Smooth muscle cell (in vitro differentiated cells): ENCODE data around the gene PRODH2. TPM values are rescaled to one million over a fixed set of nuclear protein-coding genes. Genes with fewer than 3 reads are reported as not detected.

Source experiments
- DNase-seq: peaks from one replicate; lab custom pipeline; 2025; ENCODE audit not compliant: unreplicated experiment; lab: John Stamatoyannopoulos, UW
- H2AFZ ChIP-seq: fragments of 200-600 bp; sonication (generic); 2 replicates; pipeline ENCODE4 v1.6.0; 2016; ENCODE audit warnings: antibody characterized with exemption, low read depth, mild to moderate bottlenecking
- H3F3A ChIP-seq: fragments of 200-600 bp; sonication (generic); 2 replicates; pipeline ENCODE4 v1.6.0; 2017; ENCODE audit warnings: antibody characterized with exemption, low read depth
- H3K27ac ChIP-seq: fragments of 200-600 bp; sonication (generic); 2 replicates; pipeline ENCODE4 v1.5.1; 2016; ENCODE audit warnings: low read depth, mild to moderate bottlenecking
- H3K27me3 ChIP-seq: fragments of 200-600 bp; sonication (generic); 2 replicates; pipeline ENCODE4 v1.6.1; 2016; ENCODE audit warnings: low read depth, mild to moderate bottlenecking
- H3K36me3 ChIP-seq: fragments of 200-600 bp; sonication (generic); 2 replicates; pipeline ENCODE4 v1.5.1; 2016; ENCODE audit warnings: low read depth
- H3K4me1 ChIP-seq: fragments of 200-600 bp; sonication (generic); 2 replicates; pipeline ENCODE4 v1.5.1; 2016; ENCODE audit warnings: low read depth
- H3K4me2 ChIP-seq: fragments of 200-600 bp; sonication (generic); 2 replicates; pipeline ENCODE4 v1.6.0; 2016; ENCODE audit warnings: mild to moderate bottlenecking
- H3K4me3 ChIP-seq: fragments of 200-600 bp; sonication (generic); 2 replicates; pipeline ENCODE4 v1.5.1; 2016; ENCODE audit warnings: mild to moderate bottlenecking
- H3K79me2 ChIP-seq: fragments of 200-600 bp; sonication (generic); 2 replicates; pipeline ENCODE4 v1.6.0; 2016; ENCODE audit warnings: low read depth, mild to moderate bottlenecking
- H3K9ac ChIP-seq: fragments of 200-600 bp; sonication (generic); 2 replicates; pipeline ENCODE4 v1.6.0; 2016; ENCODE audit warnings: low read depth
- H3K9me3 ChIP-seq: fragments of 200-600 bp; sonication (generic); replicated peaks from 2 replicates; pipeline ENCODE4 v1.5.1; 2016; ENCODE audit warnings: low read depth
- H4K20me1 ChIP-seq: fragments of 200-600 bp; sonication (generic); 2 replicates; pipeline ENCODE4 v1.6.0; 2016; ENCODE audit warnings: low read depth
- WGBS: methylation state at CpG from one replicate; pipeline ENCODE4 v1.1.7; 2016; ENCODE audit warnings: low lambda C conversion rate; 5-methylcytosine and 5-hydroxymethylcytosine counted together
- polyA plus RNA-seq: library from polyadenylated mRNA; unstranded; fragments of >200 nt; fragmentation: Nextera tagmentation; extraction: Ambion mirVana; gene quantifications from 2 replicates; pipeline ENCODE4 v1.2.1, GENCODE V29; 2016
- total RNA-seq: library from RNA; depleted of rRNA; stranded (reverse); fragments of >200 nt; gene quantifications from 2 replicates; pipeline ENCODE4 v1.2.3, GENCODE V29; 2014
- TF ChIP-seq, protein P1 (sequence below): fragments of 200-600 bp; sonication (generic); IDR thresholded peaks from 2 replicates; pipeline ENCODE4 v1.5.1; 2017; ENCODE audit warnings: borderline replicate concordance, mild to moderate bottlenecking, antibody characterized with exemption; ENCODE audit not compliant: insufficient read depth, poor library complexity, severe bottlenecking

The PRODH2 gene
- total and polyA plus RNA-seq, 2 experiments from 2014 or later = not detected

DNA sequence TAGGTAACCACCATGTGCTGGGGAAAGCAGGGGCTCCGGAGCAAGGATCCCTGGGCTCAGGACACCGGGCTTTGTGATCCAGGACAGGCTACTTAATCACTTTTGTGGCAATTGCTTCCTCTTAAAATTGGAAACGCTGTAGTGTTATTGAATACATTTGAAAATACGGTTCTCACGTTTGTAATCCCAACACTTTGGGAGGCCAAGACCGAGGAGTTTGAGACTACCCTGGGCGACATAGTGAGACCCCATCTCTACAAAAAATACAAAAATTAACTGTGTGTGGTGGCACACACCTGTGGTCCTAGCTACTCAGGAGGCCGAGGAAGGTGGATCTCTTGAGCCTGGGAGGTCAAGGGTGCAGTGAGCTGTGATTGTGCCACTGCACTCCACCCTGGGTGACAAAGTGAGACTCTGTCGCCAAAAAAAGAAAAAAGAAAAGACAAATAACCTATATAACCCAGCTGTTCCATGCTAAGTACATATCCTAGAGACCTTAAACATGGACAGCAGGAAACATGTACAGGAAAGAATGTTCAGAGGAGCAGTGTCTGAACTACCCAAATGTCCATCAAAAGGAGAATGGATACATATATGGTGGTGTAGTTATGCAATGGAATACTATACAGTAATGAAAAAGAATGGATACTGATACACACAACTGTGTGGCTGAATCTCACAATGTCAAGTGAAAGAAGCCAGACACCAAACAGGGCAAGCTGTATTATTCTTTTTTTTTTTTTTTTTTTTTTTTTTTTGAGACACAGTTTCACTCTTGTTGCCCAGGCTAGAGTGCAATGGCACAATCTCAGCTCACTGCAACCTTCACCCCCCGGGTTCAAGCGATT lies 622 bp upstream of the PRODH2 start:
- no peak for DNase-seq
- Histone ChIP-seq H3K4me2 (no peak overlapping the region), H3K27me3 (peaks cover under 1% of the 10 kb centered on the region), H3K9ac (no peak overlapping the region), H3K4me3 (no peak overlapping the region), H3K79me2 (no peaks in the 10 kb centered on the region), H3K36me3 (no peaks in the 10 kb centered on the region), H3K27ac (no peak overlapping the region), H2AFZ (no peak overlapping the region), H4K20me1 (no peaks in the 10 kb centered on the region), H3F3A (no peaks in the 10 kb centered on the region), H3K9me3 (no peaks in the 10 kb centered on the region), H3K4me1 (no peaks in the 10 kb centered on the region)
- TF ChIP-seq, protein P1, sequence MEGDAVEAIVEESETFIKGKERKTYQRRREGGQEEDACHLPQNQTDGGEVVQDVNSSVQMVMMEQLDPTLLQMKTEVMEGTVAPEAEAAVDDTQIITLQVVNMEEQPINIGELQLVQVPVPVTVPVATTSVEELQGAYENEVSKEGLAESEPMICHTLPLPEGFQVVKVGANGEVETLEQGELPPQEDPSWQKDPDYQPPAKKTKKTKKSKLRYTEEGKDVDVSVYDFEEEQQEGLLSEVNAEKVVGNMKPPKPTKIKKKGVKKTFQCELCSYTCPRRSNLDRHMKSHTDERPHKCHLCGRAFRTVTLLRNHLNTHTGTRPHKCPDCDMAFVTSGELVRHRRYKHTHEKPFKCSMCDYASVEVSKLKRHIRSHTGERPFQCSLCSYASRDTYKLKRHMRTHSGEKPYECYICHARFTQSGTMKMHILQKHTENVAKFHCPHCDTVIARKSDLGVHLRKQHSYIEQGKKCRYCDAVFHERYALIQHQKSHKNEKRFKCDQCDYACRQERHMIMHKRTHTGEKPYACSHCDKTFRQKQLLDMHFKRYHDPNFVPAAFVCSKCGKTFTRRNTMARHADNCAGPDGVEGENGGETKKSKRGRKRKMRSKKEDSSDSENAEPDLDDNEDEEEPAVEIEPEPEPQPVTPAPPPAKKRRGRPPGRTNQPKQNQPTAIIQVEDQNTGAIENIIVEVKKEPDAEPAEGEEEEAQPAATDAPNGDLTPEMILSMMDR = no peak
- 90% methylated on average over 11 of the region's 11 CpGs for WGBS

DNA sequence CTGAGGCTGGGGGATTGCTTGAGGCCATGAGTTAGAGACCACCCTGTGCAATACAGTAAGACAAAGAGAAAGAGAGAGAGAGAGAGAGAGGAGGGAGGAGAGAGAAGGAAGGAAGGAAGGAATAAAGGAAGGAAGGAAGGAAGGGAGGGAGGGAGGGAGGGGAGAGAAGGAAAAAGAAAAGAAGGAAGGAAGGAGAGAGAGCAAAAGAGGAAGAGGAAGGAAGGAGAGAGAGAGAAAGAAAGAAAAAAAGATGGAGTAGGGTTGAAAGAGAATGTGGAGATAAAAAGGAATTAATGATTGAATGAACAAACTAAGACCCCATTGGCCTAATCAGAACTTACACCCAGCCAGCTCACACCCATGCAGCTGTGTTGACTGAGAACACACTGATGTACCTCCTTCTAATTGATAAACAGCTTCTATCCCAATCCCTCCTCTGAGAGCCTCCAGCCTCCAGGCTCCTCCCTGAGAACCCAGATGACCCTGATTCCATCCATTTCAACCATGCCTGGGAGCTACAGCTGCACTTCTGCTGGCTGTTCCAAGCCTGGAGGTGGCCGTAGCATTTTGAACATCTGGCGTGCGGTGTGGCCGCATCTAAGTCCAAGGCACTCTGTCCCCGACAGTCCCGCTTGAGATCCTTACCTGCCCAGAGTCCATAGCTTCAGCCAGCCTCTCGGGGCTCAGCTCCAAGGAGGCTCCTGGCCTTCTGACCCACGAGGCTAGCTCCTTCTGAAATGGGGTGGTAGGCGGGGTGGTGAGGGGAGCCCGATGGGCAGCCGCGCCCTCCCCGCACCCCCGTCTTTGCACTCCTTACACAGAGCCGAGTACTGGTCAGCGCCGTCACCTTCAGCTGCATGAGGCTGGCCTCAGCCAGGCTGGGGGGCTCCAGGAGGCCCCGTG lies 1.1 kb downstream of the PRODH2 start:
- H3K27ac ChIP-seq = no peak overlapping the region
- H3K4me3 ChIP-seq = no peak overlapping the region
- no peaks in the 10 kb centered on the region for H3K9me3 ChIP-seq
- no peak overlapping the region for H2AFZ ChIP-seq
- no peaks in the 10 kb centered on the region for H4K20me1 ChIP-seq
- no peaks in the 10 kb centered on the region for H3F3A ChIP-seq
- H3K4me2 ChIP-seq = no peak overlapping the region
- no peaks in the 10 kb centered on the region for H3K36me3 ChIP-seq
- TF ChIP-seq, protein P1 = no peak
- H3K4me1 ChIP-seq = no peaks in the 10 kb centered on the region
- H3K27me3 ChIP-seq = peaks cover 7% of the 10 kb centered on the region
- H3K9ac ChIP-seq = no peak overlapping the region
- WGBS = 90% methylated on average over 18 of the region's 18 CpGs
- no peak for DNase-seq
- no peaks in the 10 kb centered on the region for H3K79me2 ChIP-seq

DNA sequence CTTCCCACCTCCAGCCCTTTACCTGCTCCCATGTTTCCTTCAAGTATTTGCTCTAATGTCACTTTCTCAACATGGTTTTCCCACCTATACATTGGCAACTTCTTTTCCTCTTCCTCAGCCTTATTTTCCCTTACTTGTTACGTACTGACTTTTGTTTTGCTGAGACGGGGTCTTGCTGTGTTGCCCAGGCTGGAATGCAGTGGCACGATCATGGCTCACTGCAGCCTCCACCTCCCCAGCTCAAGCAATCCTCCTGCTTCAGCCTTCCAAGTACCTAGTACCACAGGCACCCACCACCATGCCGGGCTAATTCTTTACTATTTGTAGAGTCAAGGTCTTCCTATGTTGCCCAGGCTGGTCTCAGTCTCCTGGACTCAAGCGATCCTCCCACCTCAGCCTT lies 5.0 kb downstream of the PRODH2 start:
- Histone ChIP-seq H3K27me3 (peaks cover 7% of the 10 kb centered on the region), H3F3A (no peaks in the 10 kb centered on the region), H3K36me3 (no peaks in the 10 kb centered on the region), H3K9ac (no peak overlapping the region), H3K4me1 (no peaks in the 10 kb centered on the region), H3K9me3 (no peaks in the 10 kb centered on the region), H4K20me1 (no peaks in the 10 kb centered on the region), H2AFZ (no peak overlapping the region), H3K4me3 (no peak overlapping the region), H3K27ac (no peak overlapping the region), H3K79me2 (no peaks in the 10 kb centered on the region), H3K4me2 (no peak overlapping the region)
- TF ChIP-seq, protein P1 = no peak
- no peak for DNase-seq
- WGBS = 85% methylated on average over 5 of the region's 5 CpGs
